Testis (tissue), 3 donors: Measurements from ENCODE around the gene PBX2. TPM values are rescaled to one million over a fixed set of nuclear protein-coding genes. Genes with fewer than 3 reads are reported as not detected.

Source experiments
- DNase-seq: peaks from one replicate; pipeline ENCODE4 v3.0.0-alpha.2; 2019
- H3K27ac ChIP-seq, 2 donors: fragments of 200-600 bp; sonication (generic); one replicate each; pipeline ENCODE4 v1.5.1; 2019
- H3K27me3 ChIP-seq: fragments of 200-600 bp; sonication (generic); one replicate; pipeline ENCODE4 v1.5.1; 2019
- H3K36me3 ChIP-seq: fragments of 200-600 bp; sonication (generic); one replicate; pipeline ENCODE4 v1.5.1; 2017; ENCODE audit warnings: low read depth; ENCODE audit errors: missing control alignments
- H3K4me1 ChIP-seq: fragments of 200-600 bp; sonication (generic); one replicate; pipeline ENCODE4 v1.5.1; 2019
- H3K4me3 ChIP-seq, 2 donors: fragments of 200-600 bp; sonication (generic); one replicate each; pipeline ENCODE4 v1.5.1; 2017 to 2019
- H3K9me3 ChIP-seq: fragments of 200-600 bp; sonication (generic); one replicate; pipeline ENCODE4 v1.5.1; 2017
- POLR2A ChIP-seq: fragments of 450-650 bp; IDR thresholded peaks from one replicate; pipeline ENCODE4 v1.6.1; 2017; ENCODE audit warnings: antibody characterized with exemption, mild to moderate bottlenecking, moderate library complexity
- WGBS, 2 donors: methylation state at CpG; one replicate each; pipeline ENCODE4 v1.1.5; 2018; 5-methylcytosine and 5-hydroxymethylcytosine counted together
- intact Hi-C: fragments of 100-400 bp; cut with DNase I; formaldehyde crosslinking; loops from one replicate; pipeline ENCODE4 v1.15.1; 2023; ENCODE audit warnings: low total_unique reads
- polyA plus RNA-seq: library from polyadenylated mRNA; stranded (reverse); fragments of 350-450 nt; fragmentation: Illumina TruSeq; extraction: RNeasy Lipid Tissue Mini Kit (QIAGEN cat#74804); gene quantifications from one replicate; pipeline ENCODE4 v1.2.3, GENCODE V29; 2014; ENCODE audit warnings: low read depth, low replicate concordance; ENCODE audit not compliant: insufficient read depth
- total RNA-seq, 2 donors: library from RNA; depleted of rRNA; stranded (reverse); fragments of >200 nt; gene quantifications; one replicate each; pipeline ENCODE4 v1.2.3, GENCODE V29; 2016
- TF ChIP-seq, protein P1 (sequence below), 3 experiments: fragments of 450-650 bp in 2 of 3; fragments of 200-600 bp in 1 of 3; sonication (generic) in 1 of 3; IDR thresholded peaks; one replicate each; pipeline ENCODE4 v1.5.1; 2016 to 2019; ENCODE audit warnings: antibody characterized with exemption in 3 of 3, mild to moderate bottlenecking in 2 of 3, moderate library complexity in 1 of 3

PBX2 gene
- total and polyA plus RNA-seq, 3 donors from 2014 or later: 65.0 to 111 (median 97.9) TPM

DNA sequence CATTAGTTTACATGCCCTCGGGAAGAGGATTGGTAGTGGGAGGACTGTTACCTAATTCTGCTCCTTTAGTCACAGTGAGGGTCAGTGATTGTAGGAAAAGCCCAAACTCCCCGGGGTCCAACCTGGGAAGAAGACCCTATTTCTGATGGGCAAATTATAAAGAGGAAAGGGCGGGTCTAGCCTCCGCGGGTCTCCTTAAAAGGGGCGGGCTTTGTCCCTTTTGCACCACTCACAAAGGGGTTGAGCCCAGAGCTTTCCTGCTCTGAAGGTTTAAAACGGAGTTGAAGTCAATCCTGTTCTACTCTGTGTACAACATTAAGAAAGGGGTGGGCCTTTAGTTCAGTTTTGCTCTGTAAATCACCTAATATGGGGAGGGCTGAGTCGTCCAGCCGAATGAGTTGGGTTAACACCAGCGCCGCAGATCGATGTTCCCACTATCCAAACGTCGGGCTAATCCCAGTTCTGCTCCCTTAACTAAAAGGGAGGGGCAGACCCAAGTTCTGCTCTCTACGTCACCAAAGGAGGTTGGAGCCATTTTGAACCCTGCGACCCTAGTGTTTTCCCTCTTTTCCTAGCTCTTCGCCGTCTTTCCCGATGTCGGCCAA, 12.7 kb downstream of the PBX2 start:
- intact Hi-C loops: no loop called here
- peak overlapping the region; percentile 53 to 82 for H3K4me3 ChIP-seq
- 0 to 1% methylated on average over 20 of the region's 20 CpGs for WGBS, 2 donors
- peak overlapping the region; percentile 94 to 99 for H3K27ac ChIP-seq
- H3K4me1 ChIP-seq: peaks cover 35% of the 10 kb centered on the region
- H3K27me3 ChIP-seq: no peaks in the 10 kb centered on the region
- no peaks in the 10 kb centered on the region for H3K36me3 ChIP-seq
- TF ChIP-seq POLR2A: peak; percentile 58
- TF ChIP-seq, protein P1, sequence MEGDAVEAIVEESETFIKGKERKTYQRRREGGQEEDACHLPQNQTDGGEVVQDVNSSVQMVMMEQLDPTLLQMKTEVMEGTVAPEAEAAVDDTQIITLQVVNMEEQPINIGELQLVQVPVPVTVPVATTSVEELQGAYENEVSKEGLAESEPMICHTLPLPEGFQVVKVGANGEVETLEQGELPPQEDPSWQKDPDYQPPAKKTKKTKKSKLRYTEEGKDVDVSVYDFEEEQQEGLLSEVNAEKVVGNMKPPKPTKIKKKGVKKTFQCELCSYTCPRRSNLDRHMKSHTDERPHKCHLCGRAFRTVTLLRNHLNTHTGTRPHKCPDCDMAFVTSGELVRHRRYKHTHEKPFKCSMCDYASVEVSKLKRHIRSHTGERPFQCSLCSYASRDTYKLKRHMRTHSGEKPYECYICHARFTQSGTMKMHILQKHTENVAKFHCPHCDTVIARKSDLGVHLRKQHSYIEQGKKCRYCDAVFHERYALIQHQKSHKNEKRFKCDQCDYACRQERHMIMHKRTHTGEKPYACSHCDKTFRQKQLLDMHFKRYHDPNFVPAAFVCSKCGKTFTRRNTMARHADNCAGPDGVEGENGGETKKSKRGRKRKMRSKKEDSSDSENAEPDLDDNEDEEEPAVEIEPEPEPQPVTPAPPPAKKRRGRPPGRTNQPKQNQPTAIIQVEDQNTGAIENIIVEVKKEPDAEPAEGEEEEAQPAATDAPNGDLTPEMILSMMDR (IDR thresholded peaks at IDR 0.05): no peak
- no peak for DNase-seq
- no peaks in the 10 kb centered on the region for H3K9me3 ChIP-seq

DNA sequence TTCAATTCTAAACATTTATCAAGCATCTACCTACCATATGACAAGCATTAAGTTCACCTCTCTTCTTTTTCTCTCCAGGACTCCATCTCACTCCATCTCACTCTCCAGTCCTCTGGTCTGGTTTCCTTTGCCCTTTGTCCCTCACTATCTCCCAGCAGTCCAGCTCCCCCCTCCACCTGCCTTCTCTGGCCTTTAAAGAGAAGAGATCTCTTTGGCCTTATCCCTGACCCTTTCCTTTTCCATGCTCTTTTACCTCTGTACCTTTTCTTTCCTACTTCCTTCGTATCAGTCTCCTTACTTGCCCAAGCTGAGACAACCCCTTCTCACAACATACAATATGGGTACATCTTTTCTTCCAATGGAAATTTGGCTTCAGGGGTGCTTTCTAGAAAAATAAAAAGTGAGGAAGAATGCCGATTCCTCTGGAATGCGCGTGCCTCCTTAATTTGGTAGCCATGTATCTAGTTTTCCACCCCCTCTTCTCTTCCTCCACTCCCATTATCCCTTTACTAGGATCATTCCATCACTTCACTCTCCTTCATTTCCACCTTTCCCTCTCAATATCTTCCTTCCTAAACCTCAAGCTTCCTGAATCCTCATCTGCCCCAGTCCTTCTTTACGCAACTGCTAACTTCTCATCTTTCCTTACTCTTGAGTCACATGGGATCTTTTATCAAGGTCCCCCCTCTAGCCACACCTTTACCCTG, 13.4 kb downstream of the PBX2 start:
- 5 to 12% methylated on average over 5 of the region's 5 CpGs for WGBS, 2 donors
- no peaks in the 10 kb centered on the region for H3K36me3 ChIP-seq
- H3K27me3 ChIP-seq: no peaks in the 10 kb centered on the region
- no peaks in the 10 kb centered on the region for H3K9me3 ChIP-seq
- peak overlapping the region; percentile 94 to 99 for H3K27ac ChIP-seq
- TF ChIP-seq, protein P1 (IDR thresholded peaks at IDR 0.05): no peak
- TF ChIP-seq POLR2A: no peak
- no peak for DNase-seq
- H3K4me3 ChIP-seq: peak overlapping the region; percentile 87 to 92
- intact Hi-C loops: no loop called here
- peaks cover 35% of the 10 kb centered on the region for H3K4me1 ChIP-seq

DNA sequence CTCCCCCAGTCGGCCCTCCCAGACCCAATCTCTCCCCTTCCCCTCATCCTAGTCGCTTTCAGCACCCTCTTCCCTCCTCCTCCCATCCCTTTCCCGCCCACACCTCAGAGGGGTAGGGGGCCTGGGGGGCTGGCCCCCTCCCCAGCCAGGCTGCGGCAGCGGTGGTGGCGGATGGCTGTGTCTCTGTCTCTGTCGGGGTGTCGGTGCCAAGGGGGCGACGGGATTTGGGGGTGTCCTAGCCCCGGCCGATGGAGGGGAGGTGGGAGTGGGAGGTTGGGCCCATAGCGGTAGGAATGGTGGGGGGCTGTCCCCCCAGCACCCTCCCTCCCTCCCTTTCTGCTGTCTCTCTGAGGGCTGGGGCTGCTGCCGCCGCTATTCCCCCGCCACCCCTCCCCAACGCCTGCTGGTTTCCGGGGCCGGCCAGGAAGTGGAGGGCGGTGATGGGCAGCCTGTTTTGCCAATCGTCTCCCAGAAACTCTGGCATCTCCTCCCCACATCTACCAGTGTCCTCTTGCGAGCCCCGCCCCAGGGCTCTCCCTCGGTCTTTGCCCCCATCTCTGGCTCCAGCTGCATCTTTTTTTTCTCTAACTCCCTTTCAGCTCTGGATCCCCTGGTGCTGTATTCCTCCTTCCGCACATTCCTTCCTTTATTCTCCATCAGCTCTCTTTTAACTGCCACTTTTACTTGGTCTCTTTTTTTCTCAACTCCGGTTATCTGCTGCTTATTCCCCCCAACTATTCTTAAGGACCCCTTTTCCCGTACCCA, 14.1 kb downstream of the PBX2 start, which contains the start of gene AGPAT1:
Gene AGPAT1, minus strand, starts transcription at position 374 of the 765 bp plus-strand sequence. CDS start 4,588 bp downstream, outside the sequence.
- Histone ChIP-seq H3K4me1 (peaks cover 35% of the 10 kb centered on the region), H3K4me3 (peak within 1 kb of the TSS; percentile 87 to 92), H3K36me3 (no peaks in the 10 kb centered on the region), H3K27me3 (no peaks in the 10 kb centered on the region), H3K9me3 (no peaks in the 10 kb centered on the region), H3K27ac (peak within 1 kb of the TSS; percentile 94 to 99)
- DNase-seq: peak; percentile 98
- intact Hi-C loops: no loop called here
- TF ChIP-seq POLR2A: peak; percentile 56
- TF ChIP-seq, protein P1 (IDR thresholded peaks at IDR 0.05): no peak
- WGBS, 2 donors: 1% methylated on average over 26 to 27 of the region's 27 CpGs

DNA sequence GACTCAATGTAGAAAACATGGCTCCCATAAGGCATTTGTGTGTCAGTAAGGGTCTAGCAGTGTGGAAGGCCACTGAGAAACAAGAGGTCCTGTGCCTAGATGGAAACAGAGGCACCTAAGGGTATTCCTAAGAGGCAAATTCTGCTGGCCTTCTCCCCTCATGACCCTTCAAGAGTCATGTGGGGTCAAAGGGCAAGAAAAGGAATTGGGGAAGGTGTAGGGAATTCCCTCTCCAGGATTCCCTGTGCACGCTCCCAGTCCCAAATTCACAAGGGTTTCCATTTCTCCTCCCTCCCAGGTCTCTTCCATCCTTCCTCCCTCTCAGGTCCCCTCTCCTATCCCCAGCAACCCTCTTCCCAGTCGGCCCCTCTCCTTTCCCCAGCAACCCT, 14.7 kb downstream of the PBX2 start:
- TF ChIP-seq, protein P1 (IDR thresholded peaks at IDR 0.05): no peak
- no peak for TF ChIP-seq POLR2A
- Histone ChIP-seq H3K9me3 (no peaks in the 10 kb centered on the region), H3K27me3 (no peaks in the 10 kb centered on the region), H3K27ac (peak overlapping the region; percentile 94 to 99), H3K36me3 (no peaks in the 10 kb centered on the region), H3K4me3 (peak overlapping the region; percentile 87 to 92), H3K4me1 (peaks cover 35% of the 10 kb centered on the region)
- intact Hi-C loops: no loop called here
- no peak for DNase-seq
- WGBS, 2 donors: 0 to 8% methylated on average over 2 of the region's 2 CpGs
